K562 (cell line): Measurements from ENCODE around the gene ANKRD13C. TPM values are rescaled to one million over a fixed set of nuclear protein-coding genes. Genes with fewer than 3 reads are reported as not detected.

Experiments
- ELF2 ChIP-seq: fragments of 250-450 bp; sonication (Bioruptor Pico); IDR thresholded peaks from 2 replicates; pipeline ENCODE4 v1.5.0; 2021; ENCODE audit warnings: mild to moderate bottlenecking
- MAZ ChIP-seq, 2 experiments: fragments of 450-650 bp in 1 of 2; sonication (generic) in 1 of 2; formaldehyde crosslinking; IDR thresholded peaks in 1 of 2; conservative IDR thresholded peaks in 1 of 2; 2 replicates each; pipeline versions ENCODE4 v1.4.0 to v1.5.0; 2020; ENCODE audit warnings: mild to moderate bottlenecking in 1 of 2, missing genetic modification reagents in 1 of 2
- MEF2D ChIP-seq: conservative IDR thresholded peaks from 2 replicates; pipeline ENCODE4 v1.6.1; 2016; ENCODE audit warnings: low read depth, missing genetic modification characterization, missing compliant biosample characterization
- SMAD2 ChIP-seq: fragments of 150-350 bp; IDR thresholded peaks from 2 replicates; pipeline ENCODE4 v1.6.1; 2014; ENCODE audit warnings: low read depth, mild to moderate bottlenecking, low read length
- ZNF12 ChIP-seq: sonication (generic); formaldehyde crosslinking; IDR thresholded peaks from 2 replicates; pipeline ENCODE4 v1.4.0; 2020; ENCODE audit warnings: mild to moderate bottlenecking, missing genetic modification reagents
- ZNF121 ChIP-seq: sonication (generic); formaldehyde crosslinking; conservative IDR thresholded peaks from 2 replicates; pipeline ENCODE4 v1.8.0; 2022; ENCODE audit warnings: missing genetic modification reagents
- ZNF431 ChIP-seq: sonication (generic); formaldehyde crosslinking; IDR thresholded peaks from 2 replicates; pipeline ENCODE4 v1.8.0; 2022; ENCODE audit warnings: mild to moderate bottlenecking, missing genetic modification reagents
- ZZZ3 ChIP-seq: fragments of 450-650 bp; IDR thresholded peaks from 2 replicates; pipeline ENCODE4 v1.6.1; 2016; ENCODE audit warnings: antibody characterized with exemption, mild to moderate bottlenecking, moderate library complexity
- polyA plus RNA-seq, 8 experiments: library from polyadenylated mRNA; depleted of rRNA in 4 of 8; stranded (reverse) in 5 of 8; unstranded in 3 of 8; fragments of >200 nt; fragmentation: Nextera tagmentation in 2 of 8; fragmentation: Illumina TruSeq in 1 of 8; extraction: Ambion mirVana in 2 of 8; extraction: Trizol in 1 of 8; gene quantifications; 2 replicates each; pipeline versions ENCODE4 v1.2.1 to v1.2.3, GENCODE V29; 2011 to 2014; ENCODE audit warnings: inconsistent platforms in 1 of 8, missing spikeins in 1 of 8
- total RNA-seq, 7 experiments: library from RNA; depleted of rRNA in 6 of 7; stranded (reverse); fragments of >200 nt in 6 of 7; fragmentation: Illumina TruSeq in 2 of 7; extraction: Trizol in 2 of 7; gene quantifications; 2 replicates each; pipeline versions ENCODE4 v1.2.1 to v1.2.3, GENCODE V29; 2011 to 2021; ENCODE audit warnings: low replicate concordance in 1 of 7
- TF ChIP-seq, protein P1 (sequence below): fragments of 250-450 bp; sonication (Bioruptor Pico); IDR thresholded peaks from 2 replicates; pipeline ENCODE4 v1.4.0; 2020; ENCODE audit warnings: mild to moderate bottlenecking
- TF ChIP-seq, protein P2 (sequence below): IDR thresholded peaks from 2 replicates; pipeline ENCODE4 v1.6.1; 2016; ENCODE audit warnings: missing genetic modification characterization, missing compliant biosample characterization
- TF ChIP-seq, protein P3 (sequence below): fragments of 250-450 bp; sonication (Bioruptor Pico); IDR thresholded peaks from 2 replicates; pipeline ENCODE4 v1.4.0; 2020; ENCODE audit warnings: mild to moderate bottlenecking, moderate library complexity
- TF ChIP-seq, protein P4 (sequence below): fragments of 250-450 bp; sonication (Bioruptor Pico); IDR thresholded peaks from 2 replicates; pipeline ENCODE4 v1.8.0; 2022; ENCODE audit warnings: moderate library complexity, mild to moderate bottlenecking, inconsistent platforms

The ANKRD13C gene
- total and polyA plus RNA-seq, 9 of the 15 experiments (the other 6 are each of a cell fraction or from before 2014, with no cell fraction given): 3.4 to 22.8 (median 12.5) TPM

DNA sequence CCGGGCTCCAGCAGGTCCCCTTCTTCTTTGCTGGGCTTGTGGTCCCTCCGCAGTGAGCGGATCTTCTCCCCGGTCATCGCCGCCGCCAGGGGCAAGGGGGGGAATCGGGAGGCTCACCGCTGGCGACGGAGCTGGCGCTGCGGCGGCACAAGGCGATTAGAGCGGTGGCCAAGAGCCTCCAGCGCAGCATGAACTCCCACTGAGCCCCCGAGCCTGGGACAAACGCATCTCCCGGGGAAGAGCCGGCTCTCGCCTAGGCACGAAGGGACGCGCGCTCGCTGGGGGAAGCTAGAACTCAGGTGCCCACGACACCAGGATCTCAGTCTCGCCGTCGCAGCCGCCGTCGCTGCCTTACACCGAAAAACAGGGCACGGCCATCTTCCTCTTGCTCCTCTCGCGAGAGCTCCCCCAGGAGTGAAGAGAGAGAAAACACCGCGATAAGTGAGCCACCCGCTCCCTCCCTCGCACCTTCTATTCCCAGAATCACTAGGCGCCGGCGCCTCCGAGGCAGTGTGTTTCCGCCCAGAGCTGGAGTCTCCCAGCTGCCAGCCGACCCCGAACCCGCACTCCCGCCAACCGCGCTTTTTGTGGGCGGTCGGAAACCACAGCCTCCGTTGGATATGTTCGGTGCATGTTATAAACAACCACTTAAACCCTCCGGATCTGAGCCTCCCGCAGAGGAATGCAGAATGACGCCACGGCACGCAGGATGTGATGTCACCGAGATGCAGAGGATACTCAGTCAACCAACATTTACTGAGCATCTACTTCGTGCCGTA is at the start of gene ANKRD13C (continued):
- TF ChIP-seq, protein P1, sequence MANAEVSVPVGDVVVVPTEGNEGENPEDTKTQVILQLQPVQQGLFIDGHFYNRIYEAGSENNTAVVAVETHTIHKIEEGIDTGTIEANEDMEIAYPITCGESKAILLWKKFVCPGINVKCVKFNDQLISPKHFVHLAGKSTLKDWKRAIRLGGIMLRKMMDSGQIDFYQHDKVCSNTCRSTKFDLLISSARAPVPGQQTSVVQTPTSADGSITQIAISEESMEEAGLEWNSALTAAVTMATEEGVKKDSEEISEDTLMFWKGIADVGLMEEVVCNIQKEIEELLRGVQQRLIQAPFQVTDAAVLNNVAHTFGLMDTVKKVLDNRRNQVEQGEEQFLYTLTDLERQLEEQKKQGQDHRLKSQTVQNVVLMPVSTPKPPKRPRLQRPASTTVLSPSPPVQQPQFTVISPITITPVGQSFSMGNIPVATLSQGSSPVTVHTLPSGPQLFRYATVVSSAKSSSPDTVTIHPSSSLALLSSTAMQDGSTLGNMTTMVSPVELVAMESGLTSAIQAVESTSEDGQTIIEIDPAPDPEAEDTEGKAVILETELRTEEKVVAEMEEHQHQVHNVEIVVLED: peak; percentile 33
- TF ChIP-seq, protein P2, sequence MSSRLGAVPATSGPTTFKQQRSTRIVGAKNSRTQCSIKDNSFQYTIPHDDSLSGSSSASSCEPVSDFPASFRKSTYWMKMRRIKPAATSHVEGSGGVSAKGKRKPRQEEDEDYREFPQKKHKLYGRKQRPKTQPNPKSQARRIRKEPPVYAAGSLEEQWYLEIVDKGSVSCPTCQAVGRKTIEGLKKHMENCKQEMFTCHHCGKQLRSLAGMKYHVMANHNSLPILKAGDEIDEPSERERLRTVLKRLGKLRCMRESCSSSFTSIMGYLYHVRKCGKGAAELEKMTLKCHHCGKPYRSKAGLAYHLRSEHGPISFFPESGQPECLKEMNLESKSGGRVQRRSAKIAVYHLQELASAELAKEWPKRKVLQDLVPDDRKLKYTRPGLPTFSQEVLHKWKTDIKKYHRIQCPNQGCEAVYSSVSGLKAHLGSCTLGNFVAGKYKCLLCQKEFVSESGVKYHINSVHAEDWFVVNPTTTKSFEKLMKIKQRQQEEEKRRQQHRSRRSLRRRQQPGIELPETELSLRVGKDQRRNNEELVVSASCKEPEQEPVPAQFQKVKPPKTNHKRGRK: no peak
- 0 out of 2 replicates have a peak, but pooled peaks have one; percentile 47 for TF ChIP-seq ZZZ3
- TF ChIP-seq ZNF12: peak; percentile 72; the same call in 1 of the 2 replicates
- TF ChIP-seq SMAD2: no peak
- peak; percentile 65; the same call in 1 of the 2 replicates for TF ChIP-seq MEF2D (tag)
- TF ChIP-seq, protein P3, sequence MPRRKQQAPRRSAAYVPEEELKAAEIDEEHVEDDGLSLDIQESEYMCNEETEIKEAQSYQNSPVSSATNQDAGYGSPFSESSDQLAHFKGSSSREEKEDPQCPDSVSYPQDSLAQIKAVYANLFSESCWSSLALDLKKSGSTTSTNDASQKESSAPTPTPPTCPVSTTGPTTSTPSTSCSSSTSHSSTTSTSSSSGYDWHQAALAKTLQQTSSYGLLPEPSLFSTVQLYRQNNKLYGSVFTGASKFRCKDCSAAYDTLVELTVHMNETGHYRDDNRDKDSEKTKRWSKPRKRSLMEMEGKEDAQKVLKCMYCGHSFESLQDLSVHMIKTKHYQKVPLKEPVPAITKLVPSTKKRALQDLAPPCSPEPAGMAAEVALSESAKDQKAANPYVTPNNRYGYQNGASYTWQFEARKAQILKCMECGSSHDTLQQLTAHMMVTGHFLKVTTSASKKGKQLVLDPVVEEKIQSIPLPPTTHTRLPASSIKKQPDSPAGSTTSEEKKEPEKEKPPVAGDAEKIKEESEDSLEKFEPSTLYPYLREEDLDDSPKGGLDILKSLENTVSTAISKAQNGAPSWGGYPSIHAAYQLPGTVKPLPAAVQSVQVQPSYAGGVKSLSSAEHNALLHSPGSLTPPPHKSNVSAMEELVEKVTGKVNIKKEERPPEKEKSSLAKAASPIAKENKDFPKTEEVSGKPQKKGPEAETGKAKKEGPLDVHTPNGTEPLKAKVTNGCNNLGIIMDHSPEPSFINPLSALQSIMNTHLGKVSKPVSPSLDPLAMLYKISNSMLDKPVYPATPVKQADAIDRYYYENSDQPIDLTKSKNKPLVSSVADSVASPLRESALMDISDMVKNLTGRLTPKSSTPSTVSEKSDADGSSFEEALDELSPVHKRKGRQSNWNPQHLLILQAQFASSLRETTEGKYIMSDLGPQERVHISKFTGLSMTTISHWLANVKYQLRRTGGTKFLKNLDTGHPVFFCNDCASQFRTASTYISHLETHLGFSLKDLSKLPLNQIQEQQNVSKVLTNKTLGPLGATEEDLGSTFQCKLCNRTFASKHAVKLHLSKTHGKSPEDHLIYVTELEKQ (CRISPR knock-in tag): no peak
- peak in 1 of 2 experiments; percentile 80; a peak in 2 of 4 replicates for TF ChIP-seq MAZ (CRISPR knock-in tag; conservative IDR thresholded peaks at IDR 0.05 in 1 of 2, IDR thresholded peaks at IDR 0.05 in 1 of 2)
- no peak for TF ChIP-seq ZNF121 (CRISPR knock-in tag)
- TF ChIP-seq, protein P4, sequence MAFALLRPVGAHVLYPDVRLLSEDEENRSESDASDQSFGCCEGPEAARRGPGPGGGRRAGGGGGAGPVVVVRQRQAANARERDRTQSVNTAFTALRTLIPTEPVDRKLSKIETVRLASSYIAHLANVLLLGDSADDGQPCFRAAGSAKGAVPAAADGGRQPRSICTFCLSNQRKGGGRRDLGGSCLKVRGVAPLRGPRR (CRISPR knock-in tag): 0 out of 2 replicates have a peak, but pooled peaks have one; percentile 39
- TF ChIP-seq ZNF431: no peak
- peak; percentile 55; the same call in 1 of the 2 replicates for TF ChIP-seq ELF2
